Endothelial cell of umbilical vein (primary cell): Measurements from ENCODE around the gene HLTF. TPM values are rescaled to one million over a fixed set of nuclear protein-coding genes. Genes with fewer than 3 reads are reported as not detected.

Source experiments
- BruUV-seq: library from RNA; stranded (reverse); fragments of 400-500 nt; replicated peaks from 2 replicates; lab custom pipeline; 2021; lab: Mats Ljungman, UMichigan
- CTCF ChIA-PET: fragments of 300-600, 350-600 bp; sonication (Branson Sonifier 250); formaldehyde crosslinking; loops from one replicate; lab custom pipeline; 2021; ENCODE audit warnings: antibody characterized with exemption, inconsistent platforms; lab: Charles Lee
- POLR2A ChIA-PET: fragments of 300-600, 350-600 bp; sonication (Branson Sonifier 250); formaldehyde crosslinking; loops from one replicate; lab custom pipeline; 2021; ENCODE audit warnings: antibody characterized with exemption, inconsistent platforms; lab: Charles Lee
- DNase-seq: peaks from one replicate; pipeline ENCODE4 v3.0.0-alpha.2; 2011; ENCODE audit warnings: low read depth, low spot score
- FAIRE-seq: peaks from 2 replicates; lab custom pipeline; 2011; peaks lifted over from hg19 to GRCh38; lab: Jason Lieb, UNC
- H2AFZ ChIP-seq: 2 replicates; pipeline ENCODE4 v1.6.0; 2012; ENCODE audit warnings: low read depth, low read length, control low read depth, inconsistent platforms
- H3K27ac ChIP-seq: 2 replicates; pipeline ENCODE4 v1.5.1; 2011; ENCODE audit warnings: low read depth, mild to moderate bottlenecking, control low read depth, low read length, moderate library complexity; ENCODE audit not compliant: insufficient read depth
- H3K27me3 ChIP-seq, 2 experiments: 2 replicates each; pipeline versions ENCODE4 v1.6.0 to v1.6.1; 2011; ENCODE audit warnings: low read length in 2 of 2, mixed read lengths in 1 of 2; ENCODE audit not compliant: control insufficient read depth in 2 of 2, insufficient read depth in 2 of 2
- H3K36me3 ChIP-seq, 2 experiments: 2 replicates in 1 of 2; 3 replicates in 1 of 2; pipeline ENCODE4 v1.5.1; 2011; ENCODE audit warnings: low read length in 2 of 2, mild to moderate bottlenecking in 1 of 2, moderate library complexity in 1 of 2; ENCODE audit not compliant: control insufficient read depth in 2 of 2, insufficient read depth in 2 of 2; ENCODE audit errors: extremely low read depth in 1 of 2
- H3K4me1 ChIP-seq: 3 replicates; pipeline ENCODE4 v1.5.1; 2011; ENCODE audit warnings: mild to moderate bottlenecking, low read length; ENCODE audit not compliant: control insufficient read depth, insufficient read depth; ENCODE audit errors: extremely low read depth
- H3K4me2 ChIP-seq: 2 replicates; pipeline ENCODE4 v1.6.1; 2011; ENCODE audit warnings: low read length, control low read depth, mixed read lengths; ENCODE audit not compliant: insufficient read depth
- H3K4me3 ChIP-seq, 3 experiments: fragments of 200-600 bp in 1 of 3; sonication (generic), shearing (Covaris generic) in 1 of 3; replicated peaks in 1 of 3; 2 replicates each; pipeline ENCODE4 v1.5.1; 2011 to 2016; ENCODE audit warnings: control low read depth in 3 of 3, low read length in 3 of 3, mild to moderate bottlenecking in 2 of 3, inconsistent platforms in 1 of 3, low read depth in 1 of 3, moderate library complexity in 1 of 3; ENCODE audit not compliant: insufficient read depth in 1 of 3
- H3K79me2 ChIP-seq: 2 replicates; pipeline ENCODE4 v1.6.0; 2012; ENCODE audit warnings: low read length, inconsistent platforms; ENCODE audit not compliant: control insufficient read depth, insufficient read depth
- H3K9ac ChIP-seq: replicated peaks from 2 replicates; pipeline ENCODE3; 2011; ENCODE audit warnings: low read length, control low read depth; ENCODE audit not compliant: insufficient read depth; ENCODE audit errors: extremely low read depth
- H3K9me1 ChIP-seq: replicated peaks from 3 replicates; pipeline ENCODE4 v1.6.0; 2011; ENCODE audit warnings: mild to moderate bottlenecking, low read length; ENCODE audit not compliant: control insufficient read depth, insufficient read depth; ENCODE audit errors: extremely low read depth
- H3K9me3 ChIP-seq: replicated peaks from 2 replicates; pipeline ENCODE4 v1.5.1; 2012; ENCODE audit warnings: low read length, inconsistent platforms; ENCODE audit not compliant: control insufficient read depth, insufficient read depth
- H4K20me1 ChIP-seq: replicated peaks from 2 replicates; pipeline ENCODE3; 2011; ENCODE audit warnings: mild to moderate bottlenecking, low read length; ENCODE audit not compliant: control insufficient read depth, insufficient read depth; ENCODE audit errors: extremely low read depth
- EZH2 ChIP-seq: IDR thresholded peaks from 2 replicates; pipeline ENCODE4 v1.6.1; 2012; ENCODE audit warnings: borderline replicate concordance, low read depth, mild to moderate bottlenecking, moderate library complexity, low read length, inconsistent platforms; ENCODE audit not compliant: severe bottlenecking
- FOS ChIP-seq: IDR thresholded peaks from 2 replicates; pipeline ENCODE4 v1.6.1; 2011; ENCODE audit warnings: mild to moderate bottlenecking, low read length, moderate library complexity, borderline replicate concordance; ENCODE audit not compliant: insufficient read depth
- JUN ChIP-seq: IDR thresholded peaks from 2 replicates; pipeline ENCODE4 v1.6.1; 2011; ENCODE audit warnings: borderline replicate concordance, low read depth; ENCODE audit not compliant: insufficient read length, insufficient read depth
- MAX ChIP-seq: IDR thresholded peaks from 2 replicates; pipeline ENCODE4 v1.6.1; 2011; ENCODE audit not compliant: insufficient read depth, insufficient read length
- MYC ChIP-seq: IDR thresholded peaks from one replicate; pipeline ENCODE4 v1.6.1; 2011; ENCODE audit warnings: mild to moderate bottlenecking, low read depth, low read length
- POLR2A ChIP-seq: IDR thresholded peaks from 2 replicates; pipeline ENCODE4 v1.6.1; 2012; ENCODE audit warnings: low read depth, mild to moderate bottlenecking, control low read depth, low read length
- POLR2AphosphoS5 ChIP-seq: IDR thresholded peaks from 2 replicates; pipeline ENCODE4 v1.6.1; 2012; ENCODE audit warnings: low read depth, mild to moderate bottlenecking, control low read depth, low read length, moderate library complexity; ENCODE audit not compliant: insufficient read depth
- dilution Hi-C: fragments of 300-500 bp; cut with MboI; formaldehyde crosslinking; loops from one replicate; pipeline ENCODE4 v1.15.0; 2019; ENCODE audit warnings: low sequenced_read_pairs; ENCODE audit not compliant: extremely low pct_ligation_motif_present
- intact Hi-C: fragments of 100-400 bp; cut with micrococcal nuclease; formaldehyde crosslinking; loops from one replicate; pipeline ENCODE4 v1.10.0; 2022
- polyA plus RNA-seq, 4 experiments: library from polyadenylated mRNA; depleted of rRNA in 3 of 4; stranded (reverse) in 3 of 4; unstranded in 1 of 4; fragments of >200 nt; gene quantifications; 2 replicates each; pipeline versions ENCODE4 v1.2.1 to v1.2.3, GENCODE V29; 2011 to 2012; ENCODE audit warnings: missing spikeins in 1 of 4
- total RNA-seq: library from RNA; stranded (reverse); gene quantifications from 2 replicates; pipeline ENCODE4 v1.2.3, GENCODE V29; 2021

The HLTF gene
- total and polyA plus RNA-seq, 2 donors (not counting 3 experiments of a cell fraction or from before 2014, with no cell fraction given): 8.7 to 24.6 TPM

GRCh38 chr3:148992635-148993255 is 93.6 kb downstream of the HLTF start:
- Histone ChIP-seq H4K20me1 (no peaks in the 10 kb centered on the region), H3K36me3 (peaks cover 5 to 10% of the 10 kb centered on the region in 2 experiments), H3K27ac (no peak overlapping the region), H3K9me3 (no peaks in the 10 kb centered on the region), H3K4me1 (peaks cover 9% of the 10 kb centered on the region), H3K27me3 (no peaks in the 10 kb centered on the region), H3K4me3 (peak overlapping the region in 2 of 3 experiments; percentile 61 to 66), H3K4me2 (peak overlapping the region; percentile 88), H2AFZ (no peak overlapping the region), H3K79me2 (peaks cover 12% of the 10 kb centered on the region), H3K9ac (peak overlapping the region; percentile 83), H3K9me1 (no peaks in the 10 kb centered on the region)
- TF ChIP-seq MYC: no peak
- TF ChIP-seq POLR2AphosphoS5: no peak
- TF ChIP-seq POLR2A: no peak
- no peak for TF ChIP-seq EZH2
- no peak for TF ChIP-seq JUN
- TF ChIP-seq FOS: no peak
- TF ChIP-seq MAX: no peak
- intact Hi-C loops (no loop called here), dilution Hi-C loops (no loop called here)
- no peak for FAIRE-seq
- BruUV-seq: TSS peak; percentile 40
- POLR2A ChIA-PET: interaction anchor here (1.5 kb wide), 1 partner anchor 10 kb away, joined by 4 read pairs; no protein-coding TSS in a partner anchor
- no peak for DNase-seq
- CTCF ChIA-PET: interaction anchor here (1.1 to 2.0 kb wide), 6 partner anchors 7 to 50 kb away, joined by 3 to 11 read pairs (median 4); no protein-coding TSS in a partner anchor
